Measurements from ENCODE around the gene SVIL.
"Not testable (repeated sequence)": the region's sequence is repeated elsewhere in the genome, so short reads cannot be mapped to it uniquely, and the experiment has no call there.

Gene SVIL

GRCh38 chr10:29596826-29597225 lies 37.9 kb downstream of the SVIL start:
- DNase-seq = no peak

- no peak for DNase-seq
Measured at GRCh38 chr10:29596356-29596755, 38.4 kb downstream of the SVIL start.

GRCh38 chr10:29595636-29596225 lies 39.0 kb downstream of the SVIL start:
- no peak for DNase-seq

DNA sequence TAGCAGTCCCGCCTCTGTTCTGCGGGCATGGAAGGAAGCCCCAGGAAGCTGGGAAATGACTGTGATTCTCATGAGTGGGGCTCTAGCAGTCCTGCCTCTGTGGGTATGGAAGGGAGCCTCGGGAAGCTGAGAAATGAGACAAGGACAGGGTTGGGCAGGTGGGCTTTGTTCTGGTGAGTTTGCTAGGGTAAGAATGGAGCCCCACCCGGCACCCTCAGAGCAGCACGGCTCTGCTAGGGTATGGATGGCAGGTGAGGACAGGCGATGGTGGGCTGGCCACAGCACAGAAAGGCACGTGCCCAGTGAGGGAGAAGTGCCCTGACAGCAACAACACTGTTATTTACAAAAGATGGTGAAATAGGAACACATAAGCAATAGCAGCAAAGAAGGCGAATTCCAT lies 39.6 kb downstream of the SVIL start:
- no peak for DNase-seq

GRCh38 chr10:29591651-29591968 lies 43.2 kb downstream of the SVIL start:
- no peak for DNase-seq

- DNase-seq = no peak
Measured at GRCh38 chr10:29590915-29591650, 43.7 kb downstream of the SVIL start.

DNA sequence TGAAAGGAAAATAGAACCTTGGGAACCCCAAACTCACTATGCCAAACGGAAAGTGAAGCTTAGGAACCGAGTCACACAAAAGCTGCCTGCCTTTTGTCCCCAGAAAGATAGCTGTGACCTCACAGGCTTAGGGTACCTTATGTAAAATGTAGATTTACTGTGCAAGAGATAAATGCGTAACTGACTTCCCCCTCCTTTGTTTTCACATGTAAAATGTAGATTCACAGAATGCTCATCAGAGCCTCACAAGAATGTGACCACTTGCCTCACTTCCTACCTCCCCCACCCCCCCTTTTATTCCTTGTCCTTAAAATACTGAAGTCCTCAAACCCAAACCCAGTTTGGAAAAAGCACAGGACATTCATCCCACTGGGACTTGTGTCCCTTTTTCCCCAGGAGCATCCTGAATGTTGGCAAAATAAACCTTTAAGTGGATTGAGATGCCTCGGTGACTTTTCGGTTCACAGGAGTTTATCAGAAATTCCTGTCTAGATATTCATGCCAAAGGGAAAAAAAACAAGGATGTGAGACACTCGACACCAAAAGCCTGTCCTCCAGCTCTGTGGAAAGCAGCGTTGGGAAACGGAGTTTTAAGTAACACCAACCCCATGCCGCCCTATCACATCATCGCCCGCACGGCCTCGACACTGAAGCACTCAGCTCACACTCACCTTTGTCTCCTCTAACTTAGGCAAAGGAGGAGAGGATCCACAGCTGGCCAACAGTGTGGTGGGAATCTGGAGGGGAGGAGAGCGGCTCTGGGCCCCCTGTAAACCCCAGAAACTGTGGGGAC lies 45.9 kb downstream of the SVIL start:
- DNase-seq = no peak

DNA sequence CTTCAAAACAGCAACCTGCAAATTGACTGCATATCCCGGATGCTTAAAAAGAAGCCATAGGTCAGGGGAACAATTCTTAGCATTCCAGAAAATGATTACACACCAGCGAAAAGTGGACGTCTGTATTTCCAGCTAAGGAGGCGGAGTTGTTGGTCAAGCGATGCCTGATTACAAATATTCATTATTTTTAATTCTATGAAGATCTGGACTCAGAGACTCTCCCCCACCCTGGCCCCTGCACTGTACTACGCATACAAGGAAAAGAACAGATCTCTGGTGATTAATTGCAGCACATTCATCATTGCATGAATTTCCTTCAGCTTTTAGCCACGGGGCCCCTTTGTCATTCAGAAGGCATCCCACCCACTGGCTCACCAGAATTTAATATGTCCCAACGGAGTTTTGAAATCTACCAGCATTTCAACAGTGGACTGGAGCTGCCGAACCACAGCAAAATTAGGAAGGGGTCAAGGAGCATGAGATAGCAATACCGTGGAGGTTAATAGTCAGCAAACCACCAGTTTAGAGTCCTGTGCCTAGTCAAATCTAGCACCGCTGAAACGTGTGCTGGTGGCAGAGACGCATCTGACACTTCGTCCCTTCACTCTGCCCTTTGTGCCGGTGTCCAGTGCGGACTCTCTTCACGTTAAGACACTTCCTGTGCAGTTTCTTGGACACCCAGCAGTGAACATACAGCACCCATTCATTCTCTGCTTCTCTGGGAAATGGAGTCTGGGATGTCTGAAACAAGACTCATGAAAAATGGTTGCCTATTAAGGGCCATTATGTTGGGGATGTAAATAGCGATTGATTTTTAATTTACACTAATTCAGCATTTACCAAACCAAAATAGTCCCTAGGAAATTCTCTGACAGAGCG lies 46.8 kb downstream of the SVIL start:
- not testable (repeated sequence) for DNase-seq

GRCh38 chr10:29587102-29587749 lies 47.5 kb downstream of the SVIL start:
- not testable (repeated sequence) for DNase-seq

- no peak for DNase-seq
Measured at GRCh38 chr10:29586509-29586908, 48.3 kb downstream of the SVIL start.

GRCh38 chr10:29585488-29585976 lies 49.2 kb downstream of the SVIL start:
- DNase-seq = no peak

GRCh38 chr10:29584436-29584835 lies 50.3 kb downstream of the SVIL start:
- no peak for DNase-seq

- DNase-seq = no peak
Measured at GRCh38 chr10:29583674-29584073, 51.1 kb downstream of the SVIL start.

- not testable (repeated sequence) for DNase-seq
Measured at GRCh38 chr10:29582769-29583168, 52.0 kb downstream of the SVIL start.

GRCh38 chr10:29579455-29579970 lies 55.3 kb downstream of the SVIL start:
- DNase-seq = no peak

DNA sequence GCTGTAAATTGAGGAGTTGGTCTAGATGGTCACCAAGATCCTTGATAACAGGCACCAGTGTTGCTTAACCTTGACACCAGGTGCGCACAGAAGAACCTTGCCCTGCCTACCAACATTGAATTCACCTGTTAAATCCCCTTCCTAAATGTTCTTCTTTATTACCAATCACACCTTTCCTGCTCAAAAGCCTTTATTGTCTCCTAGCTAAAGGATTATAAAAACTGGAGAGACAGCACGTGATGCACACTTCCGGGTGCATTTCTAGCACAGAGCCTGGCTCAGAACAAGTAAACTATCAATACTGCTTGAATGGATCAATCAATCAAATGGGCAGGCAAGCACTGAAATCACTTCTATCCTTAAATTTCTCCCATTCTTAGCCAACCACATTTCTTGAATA lies 56.3 kb downstream of the SVIL start:
- DNase-seq = no peak

GRCh38 chr10:29576681-29577080 lies 58.1 kb downstream of the SVIL start:
- DNase-seq = no peak

DNA sequence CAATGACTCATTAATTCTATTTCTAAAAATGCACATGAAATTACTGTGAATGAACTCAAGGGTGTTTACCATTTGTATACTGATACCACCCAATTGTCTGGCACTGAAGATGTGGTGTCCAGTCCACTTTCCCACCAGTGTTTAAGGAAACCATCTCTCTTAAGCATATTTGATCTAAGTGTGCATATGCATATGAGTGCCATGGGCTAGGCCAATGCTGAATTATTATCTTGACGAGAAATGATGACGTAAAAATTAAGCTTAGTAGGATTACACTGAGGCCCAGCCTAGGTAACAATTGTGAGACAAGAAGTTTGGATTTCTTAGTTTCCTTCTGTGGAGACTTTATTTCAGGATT lies 59.7 kb downstream of the SVIL start:
- DNase-seq = no peak

- not testable (repeated sequence) for DNase-seq
Measured at GRCh38 chr10:29574212-29575097, 60.3 kb downstream of the SVIL start.

GRCh38 chr10:29570248-29570647 lies 64.5 kb downstream of the SVIL start:
- not testable (repeated sequence) for DNase-seq

GRCh38 chr10:29569795-29570194 lies 65.0 kb downstream of the SVIL start:
- no peak for DNase-seq

Measured in activated CD4-positive, alpha-beta T cell treated with anti-CD3 and anti-CD28 coated beads, Interleukin-10, Interleukin-2, amounts not matched to agents 100 ng/mL and 50 ng/mL, durations not matched to agents 16 hours and 8 hours (primary cell).